Stimulated activated CD8-positive, alpha-beta memory T cell treated with anti-CD3 and anti-CD28 coated beads, Interleukin-15, amount 100 ng/mL, for 4 hours (primary cell): ENCODE data around the gene RBPMS2.

ENCODE experiments used
- DNase-seq, 2 donors: peaks; one replicate each; pipeline ENCODE4 v3.0.0-alpha.2; 2020; ENCODE audit warnings: low read depth in 2 of 2

RBPMS2 gene

DNA sequence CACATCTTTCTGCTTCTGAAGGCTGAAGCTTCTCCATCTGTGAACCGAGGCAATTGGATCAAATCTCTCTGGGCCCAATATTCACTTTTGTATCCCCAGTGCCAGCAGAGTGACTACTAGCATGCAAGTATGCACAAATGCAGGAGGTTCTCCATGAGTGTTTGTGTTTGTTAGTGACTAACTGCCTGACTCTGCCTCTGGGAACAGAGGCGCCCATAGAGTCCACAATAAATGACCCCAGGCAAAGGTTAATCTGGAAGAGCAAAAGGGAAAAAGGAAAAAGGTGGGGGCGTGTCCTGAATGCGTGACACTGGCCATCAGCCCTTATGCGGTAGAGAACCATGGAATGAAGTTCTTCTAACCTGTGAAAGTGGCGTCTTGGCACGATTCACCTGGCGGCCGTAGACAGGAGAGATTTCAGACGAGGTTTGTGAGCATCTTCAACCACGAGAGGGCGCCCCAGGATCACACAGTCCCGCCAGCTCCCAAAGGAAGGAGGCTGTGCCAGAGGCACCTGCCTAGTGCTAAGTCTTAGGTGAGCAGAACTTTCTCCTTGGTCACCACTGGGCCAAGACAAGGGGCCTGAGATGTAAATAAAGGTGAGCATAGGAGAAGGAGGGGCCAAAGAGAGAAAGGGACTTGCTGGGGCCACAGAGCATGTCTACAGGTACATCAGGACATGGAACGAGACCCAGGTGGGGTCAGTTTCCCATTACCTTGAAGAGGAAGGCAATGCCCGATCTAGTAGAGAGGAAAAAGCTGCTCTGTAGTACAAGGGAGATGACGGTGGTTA lies 44.2 kb downstream of the RBPMS2 start:
- peak; percentile 45 to 60 for DNase-seq

GRCh38 chr15:64730151-64730550 lies 45.2 kb downstream of the RBPMS2 start:
- DNase-seq = no peak

DNA sequence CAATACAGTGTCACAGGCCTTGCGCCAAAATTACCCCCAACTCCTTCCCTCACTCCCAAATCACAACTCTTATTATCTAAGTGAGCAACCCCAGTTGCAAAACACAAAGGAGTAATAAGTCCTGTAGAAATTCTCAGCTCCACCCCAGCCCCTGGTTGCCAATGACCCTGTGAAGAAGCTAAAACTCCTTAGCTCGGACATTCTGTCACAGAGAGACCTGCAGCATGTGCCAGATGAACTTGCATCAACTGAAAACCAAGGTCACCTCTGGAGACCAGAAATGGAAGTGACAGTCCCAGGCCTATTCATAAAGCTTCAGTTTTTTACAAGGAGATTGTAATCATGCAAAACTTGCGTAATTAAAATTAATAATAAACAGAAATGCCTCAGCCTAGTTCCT lies 55.2 kb downstream of the RBPMS2 start:
- no peak for DNase-seq

- no peak for DNase-seq
Measured at GRCh38 chr15:64717735-64718495, 57.5 kb downstream of the RBPMS2 start.

DNA sequence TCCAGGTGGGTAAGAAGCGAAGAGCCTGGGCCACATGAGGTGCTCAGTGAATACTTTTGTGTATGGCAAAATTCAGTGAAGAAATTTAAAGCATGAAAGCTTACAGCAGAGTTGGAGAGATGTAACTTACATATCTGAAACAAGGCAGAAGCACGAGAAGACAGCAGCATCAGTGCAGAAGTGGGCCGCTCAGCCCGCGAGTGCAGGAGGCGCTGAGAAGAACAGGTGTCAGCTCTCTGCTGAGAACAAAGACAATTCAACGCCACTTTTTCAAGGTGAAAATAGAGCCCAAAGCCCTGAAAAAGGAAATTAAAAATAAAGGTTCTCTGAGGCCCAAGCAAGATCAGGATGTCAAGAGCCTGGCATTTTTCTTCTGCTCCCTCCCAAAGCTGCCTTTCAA lies 58.3 kb downstream of the RBPMS2 start:
- no peak for DNase-seq

GRCh38 chr15:64716452-64716851 lies 58.9 kb downstream of the RBPMS2 start:
- DNase-seq = no peak

GRCh38 chr15:64713592-64713991 lies 61.8 kb downstream of the RBPMS2 start:
- no peak for DNase-seq

- DNase-seq = no peak
Measured at GRCh38 chr15:64712353-64712752, 63.0 kb downstream of the RBPMS2 start.

DNA sequence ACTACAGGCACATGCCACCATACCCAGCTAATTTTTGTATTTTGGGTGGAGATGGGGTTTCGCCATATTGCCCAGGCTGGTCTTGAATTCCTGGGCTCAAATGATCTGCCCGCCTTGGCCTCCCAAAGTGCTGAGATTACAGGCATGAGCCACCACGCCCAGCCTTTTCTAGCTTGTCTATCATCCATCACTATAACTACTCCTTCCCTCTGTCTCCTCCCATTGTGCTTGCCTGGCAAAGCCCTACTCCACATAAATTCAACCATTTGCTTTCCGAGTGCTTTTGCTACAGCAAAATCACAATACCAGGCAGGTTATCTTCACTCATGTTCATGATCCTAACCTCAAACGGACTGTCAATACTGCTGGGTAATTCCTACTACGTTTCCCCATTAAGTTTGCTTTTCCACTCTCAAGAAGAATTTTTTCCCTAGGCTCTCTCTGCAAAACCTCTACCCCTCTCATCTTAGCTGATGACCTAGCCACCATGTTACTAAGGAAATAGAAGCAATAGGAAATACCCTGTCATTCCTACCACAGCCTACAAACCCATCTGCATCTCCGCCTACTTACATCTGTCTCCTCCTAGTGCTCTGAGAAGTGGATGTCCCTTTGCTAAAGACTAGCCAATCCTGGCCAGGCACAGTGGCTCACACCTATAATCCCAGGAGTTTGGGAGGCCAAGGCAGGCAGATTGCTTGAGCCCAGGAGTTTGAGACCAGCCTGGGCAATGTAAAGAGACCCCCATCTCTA lies 64.5 kb downstream of the RBPMS2 start:
- DNase-seq = no peak

GRCh38 chr15:64706011-64706911 lies 69.1 kb downstream of the RBPMS2 start:
- no peak for DNase-seq

GRCh38 chr15:64705006-64705405 lies 70.4 kb downstream of the RBPMS2 start:
- no peak for DNase-seq

DNA sequence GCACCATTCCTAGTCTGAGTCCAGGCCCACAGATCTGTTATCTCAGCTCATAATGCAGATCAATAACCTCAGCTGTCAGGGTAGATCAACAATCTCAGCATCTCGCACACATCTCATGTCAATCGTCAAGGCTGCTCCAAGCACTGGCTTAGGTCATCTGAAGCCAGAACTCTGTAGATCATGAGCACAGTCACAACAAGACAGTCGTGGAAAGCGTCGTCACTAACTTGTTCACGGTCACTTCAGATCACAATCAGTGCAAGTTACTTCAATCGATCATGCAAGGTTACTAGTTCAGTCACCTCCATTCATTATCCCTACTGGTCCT lies 71.8 kb downstream of the RBPMS2 start:
- no peak for DNase-seq

DNA sequence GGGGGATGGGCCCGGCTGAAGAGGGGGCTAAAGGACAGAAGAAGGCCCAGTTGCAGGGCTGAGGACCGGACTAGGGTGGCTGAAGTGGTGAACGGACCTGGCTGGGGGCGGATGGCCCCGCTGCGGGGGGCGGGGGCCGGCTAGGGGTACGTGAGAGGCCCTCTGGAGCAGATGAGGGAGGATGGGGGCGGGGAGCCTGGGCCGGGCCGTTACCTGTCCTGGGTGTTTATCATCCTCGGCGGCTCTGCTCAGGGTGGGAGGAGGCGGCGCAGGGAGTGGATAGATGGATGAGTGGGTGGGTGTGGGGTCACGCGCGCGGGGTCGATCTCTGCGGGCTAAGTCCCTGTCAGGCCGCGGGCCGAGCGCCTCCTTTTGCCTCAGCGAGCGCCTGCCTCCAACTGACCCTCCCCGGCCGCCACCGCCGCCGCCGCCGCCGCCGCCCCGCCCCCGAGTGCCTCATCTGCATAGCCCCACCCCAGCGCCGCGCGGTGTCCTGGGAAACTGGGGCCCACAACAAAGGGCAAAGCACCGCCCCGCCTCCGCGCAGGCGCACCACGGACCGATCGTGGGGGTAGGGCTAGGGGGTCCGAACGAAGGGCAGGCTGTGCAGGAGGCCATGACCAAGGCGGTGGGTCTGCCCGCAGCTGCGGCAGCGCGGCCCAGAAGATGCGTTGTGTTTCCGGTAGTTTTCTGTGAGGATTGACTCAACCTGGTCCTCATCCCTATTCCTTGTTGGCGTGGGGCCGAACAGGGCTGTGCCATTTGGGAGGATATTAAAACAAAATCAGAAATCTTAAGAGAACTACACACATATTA lies 72.4 kb downstream of the RBPMS2 start:
- DNase-seq = peak; percentile 88 to 89

- no peak for DNase-seq
Measured at GRCh38 chr15:64701482-64702184, 73.8 kb downstream of the RBPMS2 start.

- DNase-seq = no peak
Measured at GRCh38 chr15:64701051-64701450, 74.3 kb downstream of the RBPMS2 start.

DNA sequence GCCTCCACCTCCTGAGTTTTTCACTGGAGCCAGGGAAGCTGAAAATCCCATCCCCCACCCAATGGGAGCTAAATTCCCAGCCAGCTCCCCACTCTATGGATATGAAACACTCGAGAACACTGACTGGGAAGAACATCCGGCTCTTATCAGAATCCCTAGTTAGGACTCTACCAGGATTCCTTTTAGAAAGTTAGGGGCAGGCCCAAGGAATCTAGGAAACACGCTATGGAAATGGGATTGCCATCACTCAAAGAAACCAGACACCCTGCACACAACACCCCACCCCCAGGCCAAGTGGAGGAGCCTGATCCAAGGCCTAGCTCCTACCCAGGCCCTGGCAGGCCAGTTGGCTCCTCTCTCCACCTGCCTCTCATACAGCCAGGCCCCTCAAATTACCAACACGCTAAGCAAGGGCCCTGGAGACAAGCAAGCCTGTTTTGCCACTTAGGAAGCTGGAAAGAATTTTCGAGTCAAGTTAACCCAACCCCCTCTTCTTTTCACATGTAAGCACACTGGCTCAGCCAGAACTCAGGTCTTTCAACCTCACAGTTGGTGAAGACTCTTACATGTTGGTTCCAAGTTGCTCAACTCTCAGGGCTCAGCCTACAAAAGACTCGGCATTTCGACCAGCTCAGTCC lies 75.5 kb downstream of the RBPMS2 start:
- DNase-seq = no peak

DNA sequence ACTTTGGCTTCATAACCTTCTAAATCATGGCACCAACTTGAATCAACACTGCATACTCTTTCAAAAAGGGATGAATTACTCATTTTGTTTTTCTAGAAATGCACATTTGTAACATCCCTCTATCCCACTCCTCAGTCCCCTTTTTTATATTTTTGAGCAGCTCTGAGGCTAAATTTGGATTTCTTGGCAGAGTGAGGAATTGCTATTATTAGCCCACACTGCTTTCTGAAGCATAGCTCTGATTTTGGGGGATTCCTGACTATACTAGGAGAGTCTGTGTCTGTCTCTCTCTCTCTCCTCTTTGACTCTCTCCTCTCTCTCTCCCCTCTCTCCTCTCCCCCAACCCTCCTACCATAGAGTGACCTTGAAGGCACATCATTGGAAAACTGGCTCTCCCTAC lies 76.6 kb downstream of the RBPMS2 start:
- DNase-seq = no peak

DNA sequence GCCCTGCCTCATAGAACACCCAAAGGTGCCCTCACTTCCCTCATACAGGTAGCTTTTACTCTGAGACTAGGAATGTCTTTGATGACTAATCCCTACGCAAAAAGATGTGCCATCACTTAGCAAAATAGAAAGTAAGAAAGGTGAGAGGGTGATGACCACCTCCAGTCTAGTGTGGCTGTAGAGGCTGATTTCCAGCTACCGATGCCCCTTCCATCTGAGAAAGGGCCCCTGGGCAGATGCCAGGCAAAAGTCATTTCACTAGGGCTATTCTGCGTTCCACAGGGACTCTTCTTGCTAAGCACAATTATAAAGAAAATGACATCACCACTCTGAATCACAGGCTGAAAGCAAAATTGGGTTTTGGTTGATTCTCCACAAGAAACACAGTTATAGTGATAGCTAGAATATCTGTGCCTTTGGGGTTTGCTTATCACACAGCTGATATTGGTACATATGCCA lies 77.4 kb downstream of the RBPMS2 start:
- DNase-seq = no peak

- no peak for DNase-seq
Measured at GRCh38 chr15:64696481-64696880, 78.9 kb downstream of the RBPMS2 start.
